Measurements from ENCODE around the gene TMEM163.

- no peak for TF ChIP-seq CTCF (IDR thresholded peaks at IDR 0.05)
- TF ChIP-seq POLR2A (IDR thresholded peaks at IDR 0.05): no peak
Observed at GRCh38 chr2:134462275-134462674, 256.5 kb downstream of the TMEM163 start.
